HEK293 (cell line): ENCODE results near the gene S1PR4.

ENCODE experiments used
- KLF10 ChIP-seq: fragments of 450-650 bp; IDR thresholded peaks from 2 replicates; pipeline ENCODE4 v1.5.1; 2018; ENCODE audit warnings: missing biosample characterization, mild to moderate bottlenecking, missing genetic modification characterization
- ZNF274 ChIP-seq, 2 experiments: fragments of 200-500 bp in 1 of 2; fragments of 450-650 bp in 1 of 2; sonication (Bioruptor generic) in 1 of 2; formaldehyde crosslinking in 1 of 2; IDR thresholded peaks; 2 replicates each; pipeline versions ENCODE4 v1.5.1 to v1.6.1; 2014 to 2016; ENCODE audit warnings: borderline replicate concordance in 1 of 2, inconsistent platforms in 1 of 2, low read length in 1 of 2, missing biosample characterization in 1 of 2, missing genetic modification characterization in 1 of 2
- ZNF510 ChIP-seq: fragments of 450-650 bp; formaldehyde crosslinking; IDR thresholded peaks from 2 replicates; pipeline ENCODE4 v1.5.1; 2018; ENCODE audit warnings: mild to moderate bottlenecking, missing genetic modification characterization, missing biosample characterization; ENCODE audit not compliant: insufficient replicate concordance
- ZNF670 ChIP-seq: fragments of 450-650 bp; formaldehyde crosslinking; IDR thresholded peaks from 2 replicates; pipeline ENCODE4 v1.5.1; 2016; ENCODE audit warnings: missing biosample characterization, missing genetic modification characterization, low read depth
- TF ChIP-seq, protein P1 (sequence below): fragments of 450-650 bp; formaldehyde crosslinking; IDR thresholded peaks from 2 replicates; pipeline ENCODE4 v1.5.1; 2016; ENCODE audit warnings: missing biosample characterization, missing genetic modification characterization
- TF ChIP-seq, protein P2 (sequence below): fragments of 450-650 bp; formaldehyde crosslinking; IDR thresholded peaks from 2 replicates; pipeline ENCODE4 v1.5.1; 2016; ENCODE audit warnings: missing biosample characterization, missing genetic modification characterization

DNA sequence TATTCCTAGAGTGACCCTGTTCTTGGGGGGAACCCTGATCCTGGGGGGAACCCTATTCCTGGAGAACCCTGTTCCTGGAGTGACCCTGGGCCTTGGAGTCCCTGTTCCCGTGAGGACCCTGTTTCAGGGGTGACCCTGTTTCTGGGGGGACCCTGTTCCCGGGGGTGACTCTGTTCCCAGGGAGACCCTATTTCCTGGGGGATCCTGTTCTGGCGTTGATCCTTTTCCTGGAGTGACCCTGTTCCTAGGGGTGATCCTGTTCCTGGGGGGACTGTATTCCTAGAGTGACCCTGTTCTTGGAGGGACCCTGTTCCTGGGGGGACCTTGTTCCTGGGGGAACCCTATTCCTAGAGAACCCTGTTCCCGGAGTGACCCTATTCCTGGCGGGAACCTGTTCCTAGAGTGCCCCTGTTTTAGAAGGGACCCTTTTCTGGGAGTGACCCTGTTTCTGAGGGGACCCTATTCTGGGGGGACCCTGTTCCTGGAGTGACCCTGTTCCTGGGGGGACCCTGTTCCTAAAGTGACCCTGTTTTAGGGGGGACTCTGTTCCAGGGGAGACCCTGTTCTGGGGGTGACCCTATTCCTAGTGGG, 27.7 kb upstream of the S1PR4 start:
- TF ChIP-seq, protein P1, sequence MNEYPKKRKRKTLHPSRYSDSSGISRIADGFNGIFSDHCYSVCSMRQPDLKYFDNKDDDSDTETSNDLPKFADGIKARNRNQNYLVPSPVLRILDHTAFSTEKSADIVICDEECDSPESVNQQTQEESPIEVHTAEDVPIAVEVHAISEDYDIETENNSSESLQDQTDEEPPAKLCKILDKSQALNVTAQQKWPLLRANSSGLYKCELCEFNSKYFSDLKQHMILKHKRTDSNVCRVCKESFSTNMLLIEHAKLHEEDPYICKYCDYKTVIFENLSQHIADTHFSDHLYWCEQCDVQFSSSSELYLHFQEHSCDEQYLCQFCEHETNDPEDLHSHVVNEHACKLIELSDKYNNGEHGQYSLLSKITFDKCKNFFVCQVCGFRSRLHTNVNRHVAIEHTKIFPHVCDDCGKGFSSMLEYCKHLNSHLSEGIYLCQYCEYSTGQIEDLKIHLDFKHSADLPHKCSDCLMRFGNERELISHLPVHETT (tag by site-specific recombination) = no peak
- TF ChIP-seq, protein P2, sequence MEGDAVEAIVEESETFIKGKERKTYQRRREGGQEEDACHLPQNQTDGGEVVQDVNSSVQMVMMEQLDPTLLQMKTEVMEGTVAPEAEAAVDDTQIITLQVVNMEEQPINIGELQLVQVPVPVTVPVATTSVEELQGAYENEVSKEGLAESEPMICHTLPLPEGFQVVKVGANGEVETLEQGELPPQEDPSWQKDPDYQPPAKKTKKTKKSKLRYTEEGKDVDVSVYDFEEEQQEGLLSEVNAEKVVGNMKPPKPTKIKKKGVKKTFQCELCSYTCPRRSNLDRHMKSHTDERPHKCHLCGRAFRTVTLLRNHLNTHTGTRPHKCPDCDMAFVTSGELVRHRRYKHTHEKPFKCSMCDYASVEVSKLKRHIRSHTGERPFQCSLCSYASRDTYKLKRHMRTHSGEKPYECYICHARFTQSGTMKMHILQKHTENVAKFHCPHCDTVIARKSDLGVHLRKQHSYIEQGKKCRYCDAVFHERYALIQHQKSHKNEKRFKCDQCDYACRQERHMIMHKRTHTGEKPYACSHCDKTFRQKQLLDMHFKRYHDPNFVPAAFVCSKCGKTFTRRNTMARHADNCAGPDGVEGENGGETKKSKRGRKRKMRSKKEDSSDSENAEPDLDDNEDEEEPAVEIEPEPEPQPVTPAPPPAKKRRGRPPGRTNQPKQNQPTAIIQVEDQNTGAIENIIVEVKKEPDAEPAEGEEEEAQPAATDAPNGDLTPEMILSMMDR (tag by site-specific recombination) = no peak
- TF ChIP-seq ZNF274 (IDR thresholded peaks at IDR 0.05; ENCODE audit: low read length) (no peak), ZNF274 (tag by site-specific recombination; IDR thresholded peaks at IDR 0.05; ENCODE audit: borderline replicate concordance) (no peak), ZNF510 (tag by site-specific recombination) (no peak), ZNF670 (no peak), KLF10 (tag by site-specific recombination) (no peak)
